HG03025 (cell line): ENCODE results near the gene ANO3.
A peak's percentile ranks its signal among the peaks of the same experiment; 100 is the strongest.
"Not testable (repeated sequence)": the region's sequence is repeated elsewhere in the genome, so short reads cannot be mapped to it uniquely, and the experiment has no call there.

ENCODE experiments used
- ATAC-seq: cut with Tn5 transposase; IDR thresholded peaks from one replicate; pipeline ENCODE4 v1.9.1; 2021; ENCODE audit warnings: mild to moderate bottlenecking, moderate library complexity; ENCODE audit not compliant: unreplicated experiment, low FRiP score

The ANO3 gene

GRCh38 chr11:26571861-26572654 is 240.1 kb downstream of the ANO3 start, which contains the start of gene MUC15:
TSS of gene MUC15 (minus strand) at chr11:26572263. CDS start at chr11:26567094, 5,169 bp downstream.
- ATAC-seq, result no peak

- no peak for ATAC-seq
Observed at GRCh38 chr11:26572770-26573402, 241.0 kb downstream of the ANO3 start.

GRCh38 chr11:26573896-26574295 is 242.0 kb downstream of the ANO3 start:
- ATAC-seq, result no peak

- no peak for ATAC-seq
Observed at GRCh38 chr11:26575946-26576345, 244.0 kb downstream of the ANO3 start.

GRCh38 chr11:26578998-26579661 is 247.2 kb downstream of the ANO3 start:
- no peak for ATAC-seq

GRCh38 chr11:26579683-26580082 is 247.8 kb downstream of the ANO3 start:
- ATAC-seq, result no peak

- no peak for ATAC-seq
Observed at GRCh38 chr11:26580929-26581328, 249.0 kb downstream of the ANO3 start.

- ATAC-seq, result no peak
Observed at GRCh38 chr11:26583550-26583949, 251.6 kb downstream of the ANO3 start.

- no peak for ATAC-seq
Observed at GRCh38 chr11:26584818-26585217, 252.9 kb downstream of the ANO3 start.

- no peak for ATAC-seq
Observed at GRCh38 chr11:26587073-26587472, 255.1 kb downstream of the ANO3 start.

GRCh38 chr11:26593691-26594090 is 261.8 kb downstream of the ANO3 start:
- ATAC-seq, result no peak

GRCh38 chr11:26595207-26595865 is 263.4 kb downstream of the ANO3 start:
- ATAC-seq, result not testable (repeated sequence)

- ATAC-seq, result not testable (repeated sequence)
Observed at GRCh38 chr11:26597049-26597689, 265.2 kb downstream of the ANO3 start.

GRCh38 chr11:26597899-26598298 is 266.0 kb downstream of the ANO3 start:
- no peak for ATAC-seq

- no peak for ATAC-seq
Observed at GRCh38 chr11:26599425-26599824, 267.5 kb downstream of the ANO3 start.

GRCh38 chr11:26599876-26600434 is 268.0 kb downstream of the ANO3 start:
- ATAC-seq, result no peak

- peak; percentile 51 for ATAC-seq
Observed at GRCh38 chr11:26607725-26608506, 276.0 kb downstream of the ANO3 start.

GRCh38 chr11:26608507-26609146 is 276.7 kb downstream of the ANO3 start:
- ATAC-seq, result peak; percentile 35

- ATAC-seq, result no peak
Observed at GRCh38 chr11:26613759-26614158, 281.8 kb downstream of the ANO3 start.
